HG02588 (cell line): ENCODE data around the gene PDZD7.
A peak's percentile ranks its signal among the peaks of the same experiment; 100 is the strongest.

Experiments used
- ATAC-seq: cut with Tn5 transposase; IDR thresholded peaks from one replicate; pipeline ENCODE4 v1.9.1; 2021; ENCODE audit warnings: mild to moderate bottlenecking, moderate library complexity; ENCODE audit not compliant: unreplicated experiment

PDZD7 gene

DNA sequence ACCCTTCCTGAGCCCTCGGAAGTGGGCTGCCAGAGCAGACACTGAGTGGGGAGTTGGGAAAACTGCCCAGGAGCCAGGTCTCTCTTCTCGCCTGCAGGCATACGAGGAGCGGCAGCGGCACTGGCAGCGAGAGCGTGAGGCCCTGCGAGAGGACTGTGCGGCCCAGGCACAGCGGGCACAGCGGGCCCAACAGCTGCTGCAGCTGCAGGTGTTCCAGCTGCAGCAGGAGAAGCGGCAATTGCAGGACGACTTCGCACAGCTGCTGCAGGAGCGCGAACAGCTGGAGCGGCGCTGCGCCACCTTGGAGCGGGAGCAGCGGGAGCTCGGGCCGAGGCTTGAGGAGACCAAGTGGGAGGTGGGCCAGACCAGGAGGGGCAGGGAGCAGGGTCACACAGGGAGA lies 25.6 kb downstream of the PDZD7 start:
- no peak for ATAC-seq

DNA sequence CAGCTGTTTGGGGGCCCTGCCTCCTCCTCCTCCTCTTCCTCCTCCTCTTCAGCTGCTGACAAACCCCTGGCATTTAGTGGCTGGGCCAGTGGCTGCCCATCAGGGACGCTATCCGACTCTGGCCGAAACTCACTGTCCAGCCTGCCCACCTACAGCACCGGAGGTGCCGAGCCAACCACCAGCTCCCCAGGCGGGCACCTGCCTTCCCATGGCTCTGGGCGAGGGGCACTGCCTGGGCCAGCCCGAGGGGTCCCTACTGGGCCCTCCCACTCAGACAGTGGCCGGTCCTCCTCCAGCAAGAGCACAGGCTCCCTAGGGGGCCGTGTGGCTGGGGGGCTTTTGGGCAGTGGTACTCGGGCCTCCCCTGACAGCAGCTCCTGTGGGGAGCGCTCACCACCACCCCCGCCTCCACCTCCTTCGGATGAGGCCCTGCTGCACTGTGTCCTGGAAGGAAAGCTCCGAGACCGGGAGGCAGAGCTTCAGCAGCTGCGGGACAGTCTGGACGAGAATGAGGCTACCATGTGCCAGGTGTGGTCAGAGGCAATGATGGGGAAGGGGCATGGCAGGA lies 27.2 kb downstream of the PDZD7 start:
- no peak for ATAC-seq

DNA sequence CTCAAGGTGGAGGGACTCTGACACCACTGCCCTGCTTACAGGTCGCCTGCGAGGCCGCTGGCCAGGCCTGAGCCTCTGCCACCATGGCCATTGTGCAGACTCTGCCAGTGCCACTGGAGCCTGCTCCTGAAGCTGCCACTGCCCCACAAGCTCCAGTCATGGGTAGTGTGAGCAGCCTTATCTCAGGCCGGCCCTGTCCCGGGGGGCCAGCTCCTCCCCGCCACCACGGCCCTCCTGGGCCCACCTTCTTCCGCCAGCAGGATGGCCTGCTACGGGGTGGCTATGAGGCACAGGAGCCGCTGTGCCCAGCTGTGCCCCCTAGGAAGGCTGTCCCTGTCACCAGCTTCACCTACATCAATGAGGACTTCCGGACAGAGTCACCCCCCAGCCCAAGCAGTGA lies 28.5 kb downstream of the PDZD7 start:
- ATAC-seq: no peak

DNA sequence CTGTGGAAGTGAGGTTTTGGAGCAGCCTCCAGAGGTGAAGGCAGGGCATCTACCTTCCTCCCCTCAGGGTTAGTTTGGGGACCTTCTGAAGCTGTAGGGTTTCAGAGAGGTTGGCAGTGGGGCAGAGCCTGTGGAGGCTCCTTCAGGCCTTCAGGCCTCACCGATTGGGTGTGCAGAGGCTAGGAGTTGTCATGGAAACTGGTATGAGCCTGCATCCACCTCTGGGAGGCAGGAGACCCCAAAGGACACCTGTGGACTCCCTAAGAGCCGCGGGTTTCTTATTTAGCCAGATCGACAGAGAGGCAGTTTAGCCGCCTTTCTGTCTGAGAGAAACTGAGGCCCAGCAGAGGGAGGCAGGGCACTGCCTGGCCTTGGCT lies 29.3 kb downstream of the PDZD7 start:
- no peak for ATAC-seq

DNA sequence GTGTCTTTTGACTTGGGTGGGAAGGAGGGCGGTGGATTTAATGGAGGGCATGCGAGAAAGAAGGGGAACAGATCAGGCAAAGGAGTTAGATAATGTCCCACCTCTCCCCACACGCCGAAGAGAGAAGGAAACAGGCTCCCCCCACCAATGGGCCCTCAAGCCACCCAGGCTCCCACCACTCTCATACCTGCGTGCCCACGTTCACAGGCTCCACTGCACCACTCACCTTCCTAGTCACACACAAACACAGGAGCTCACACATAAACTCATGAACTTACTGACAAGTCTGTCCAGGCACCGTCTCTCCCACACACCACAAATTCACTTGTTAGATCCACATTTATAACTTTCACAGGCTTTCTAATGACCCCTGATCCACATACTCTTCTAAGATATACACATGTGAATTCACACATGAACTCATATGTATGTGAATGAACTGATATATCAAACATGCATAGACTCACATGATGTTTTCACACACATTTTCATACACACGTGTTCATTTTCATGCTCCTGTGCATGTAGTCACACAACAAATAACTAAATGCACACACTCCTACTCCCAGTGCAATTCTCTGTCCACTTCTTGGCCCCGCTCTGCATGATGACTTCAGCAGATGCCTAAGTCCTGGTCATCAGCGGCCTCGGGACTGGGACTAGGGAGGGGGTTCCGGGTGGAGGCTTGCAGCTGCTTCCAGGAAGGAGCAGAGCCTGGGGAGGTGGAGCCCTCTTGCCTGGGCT lies 29.8 kb downstream of the PDZD7 start:
- no peak for ATAC-seq

DNA sequence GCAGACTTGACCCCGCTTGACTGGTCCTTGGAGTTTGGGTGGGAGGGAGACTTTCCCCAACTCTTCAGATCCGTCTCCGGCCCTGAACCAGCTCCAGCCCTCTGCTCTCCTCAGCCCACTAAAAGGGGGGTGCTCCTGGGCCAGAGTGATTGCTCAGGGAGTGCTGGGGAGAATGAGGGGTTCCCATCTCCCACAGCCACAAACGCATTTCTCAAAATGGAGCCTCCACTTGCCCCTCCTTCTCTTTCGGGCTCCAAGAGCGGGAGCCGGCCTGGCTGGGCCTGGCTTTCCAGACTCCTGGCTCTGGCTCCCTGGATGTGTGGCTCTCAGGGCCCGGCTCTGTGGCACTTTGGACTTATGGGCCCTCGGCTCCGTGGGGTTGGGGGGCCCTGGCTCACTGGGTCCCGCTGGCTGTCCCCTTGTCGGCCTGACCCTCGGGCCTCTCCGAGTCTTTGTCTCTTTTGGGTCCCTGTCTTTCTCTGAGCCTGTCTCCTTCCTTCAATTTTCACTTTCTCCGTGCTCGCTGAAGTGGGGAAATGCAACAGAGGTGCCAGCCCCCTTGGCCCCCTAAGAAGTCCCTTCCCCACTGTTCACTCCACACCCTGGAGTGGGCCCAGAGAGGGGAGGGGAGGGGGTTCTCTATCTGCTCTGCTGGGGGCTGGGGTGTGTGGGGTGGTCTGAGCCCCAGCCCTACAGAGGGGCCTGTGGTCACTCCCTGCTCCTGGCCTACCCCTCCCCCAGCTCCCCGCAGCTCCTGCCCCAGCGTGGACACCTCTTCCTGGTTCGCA lies 30.6 kb downstream of the PDZD7 start:
- ATAC-seq: no peak

DNA sequence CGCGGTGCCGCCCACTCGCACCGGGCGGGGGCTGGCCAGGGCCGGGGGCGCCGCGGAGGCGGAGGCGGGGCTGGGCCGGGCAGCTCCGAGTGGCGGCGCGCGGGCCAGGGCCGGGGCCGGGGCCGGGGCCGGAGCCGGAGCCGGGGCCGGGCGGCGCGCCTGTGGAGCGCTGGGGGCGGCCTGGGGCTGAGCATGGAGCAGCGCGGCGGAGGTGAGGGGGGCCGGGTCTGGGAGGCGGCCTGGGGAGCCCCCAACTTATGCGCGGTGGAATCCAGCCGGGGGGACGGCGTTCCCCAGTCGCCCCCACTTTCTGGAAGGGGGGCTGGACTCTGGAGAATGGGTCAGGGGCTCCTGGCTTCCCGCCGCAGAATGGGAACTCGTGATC lies 31.2 kb downstream of the PDZD7 start, which contains the start of gene LZTS2:
Gene LZTS2, plus strand, starts transcription at position 67 of the 385 bp plus-strand sequence. CDS start 2,731 bp downstream, outside the sequence.
- ATAC-seq: no peak

DNA sequence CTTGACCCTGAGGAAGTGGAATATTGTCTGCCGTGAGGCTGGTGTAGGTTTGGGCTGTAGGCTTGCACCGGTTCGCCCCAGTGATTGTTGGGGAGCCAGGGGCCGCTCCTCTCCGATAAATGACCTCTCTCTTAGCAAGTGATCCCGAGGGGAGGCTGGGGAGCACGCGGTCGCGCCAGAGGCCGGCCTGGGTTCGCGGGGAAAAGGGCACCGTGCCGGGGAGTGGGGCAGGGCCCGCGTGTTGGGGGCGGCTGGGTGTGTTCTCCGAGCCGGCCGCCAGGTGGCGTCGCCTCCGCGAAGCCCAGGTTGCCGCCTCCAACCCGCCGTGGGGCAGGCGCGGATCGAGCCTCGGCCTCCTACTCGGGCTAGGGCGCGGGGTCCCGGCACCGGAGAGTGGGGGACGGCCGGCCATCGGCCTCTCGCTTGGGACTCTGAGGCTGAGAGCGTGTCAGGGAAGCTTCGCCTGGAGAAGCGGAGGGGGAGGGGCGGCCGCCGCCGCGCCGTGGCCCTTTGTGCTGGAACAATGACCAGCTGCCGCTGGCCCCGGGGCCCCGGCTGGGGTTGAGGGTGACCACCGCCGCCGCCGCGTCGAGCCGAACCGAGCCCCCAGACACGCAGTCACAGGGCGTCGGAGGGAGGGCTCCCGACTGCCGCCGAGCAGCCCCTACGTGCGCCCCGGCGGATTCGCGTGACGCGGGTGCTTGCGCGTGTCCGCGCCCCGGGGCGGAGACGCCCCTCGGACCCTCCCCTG lies 31.8 kb downstream of the PDZD7 start:
- peak; percentile 47 for ATAC-seq

DNA sequence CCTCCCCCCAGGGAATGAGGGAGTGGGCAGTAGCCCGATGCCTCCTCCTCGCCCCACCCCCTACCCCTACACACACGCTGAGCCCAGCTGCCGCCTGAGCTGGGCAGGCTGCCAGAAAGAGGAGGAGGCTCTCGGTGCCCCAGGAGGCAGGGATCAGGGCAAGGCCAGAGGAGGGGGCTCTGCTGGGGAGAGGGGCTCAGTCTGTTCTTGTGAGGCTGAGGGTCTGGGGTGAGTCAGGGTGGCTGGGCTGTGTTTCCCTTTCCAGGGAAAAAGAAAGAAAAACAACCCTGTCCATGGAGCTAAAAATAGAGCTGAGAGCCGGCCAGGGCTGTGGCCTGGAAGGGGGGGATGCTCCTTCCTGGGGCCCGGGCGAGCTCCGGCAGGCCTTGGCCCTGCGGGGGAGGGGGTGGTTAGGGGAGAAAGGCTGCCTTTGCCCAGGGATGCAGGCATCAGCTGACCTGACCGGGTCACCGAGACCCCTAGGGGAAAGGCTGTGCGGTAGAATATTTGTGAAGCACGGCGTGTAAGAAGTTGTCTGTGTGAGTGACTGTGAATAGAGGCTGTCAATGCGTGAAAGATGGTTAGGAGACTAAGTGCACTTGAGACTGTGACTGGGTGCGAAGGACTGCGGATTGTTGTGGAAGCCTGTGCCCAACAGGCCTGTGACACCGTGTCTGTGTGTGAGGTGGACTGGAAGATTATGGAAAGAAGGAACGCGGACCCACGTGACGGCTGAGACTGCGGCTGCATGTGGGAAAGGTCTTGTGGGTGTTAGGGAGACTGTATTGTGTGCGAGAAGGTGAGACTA lies 32.5 kb downstream of the PDZD7 start:
- ATAC-seq: peak; percentile 26

DNA sequence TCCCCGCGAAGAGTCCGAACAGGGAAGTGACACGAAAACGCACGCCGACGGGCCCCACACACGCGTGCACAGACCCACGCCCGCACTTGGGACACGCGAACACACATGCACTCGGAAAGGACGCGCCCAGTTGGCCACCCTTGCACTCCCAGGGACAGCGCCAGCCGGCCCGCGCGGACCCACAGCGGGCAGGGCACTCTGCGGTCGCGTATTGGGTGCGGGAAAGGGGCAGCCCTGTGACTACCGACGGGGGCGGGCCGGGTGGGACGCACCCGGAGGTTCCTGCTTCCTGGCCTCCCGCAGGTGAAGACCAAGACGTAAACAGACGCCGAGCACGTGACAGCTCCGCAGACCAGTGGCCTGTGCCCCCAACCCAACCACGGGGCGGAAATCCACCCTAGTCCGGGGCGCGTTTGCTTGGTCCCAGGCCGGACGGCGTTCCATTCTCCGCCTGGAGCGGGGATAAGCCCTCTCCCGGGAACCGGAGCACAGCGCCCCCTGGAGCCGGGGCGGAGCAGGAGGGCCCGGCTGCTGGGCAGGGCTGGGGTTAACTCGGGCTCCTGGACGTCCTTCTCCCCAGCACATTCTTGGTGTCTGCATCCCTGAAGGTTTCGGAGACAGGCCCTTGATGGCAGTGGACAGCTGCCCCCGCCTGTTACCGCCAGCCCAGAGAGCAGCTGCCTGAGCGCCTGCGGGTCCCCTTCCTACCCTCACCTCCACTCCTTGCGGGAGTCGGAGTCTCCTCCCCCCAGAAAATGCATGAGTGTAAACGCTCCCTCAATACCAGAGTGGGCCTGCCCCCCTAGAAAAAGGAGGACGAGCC lies 33.4 kb downstream of the PDZD7 start:
- peak; percentile 31 for ATAC-seq

DNA sequence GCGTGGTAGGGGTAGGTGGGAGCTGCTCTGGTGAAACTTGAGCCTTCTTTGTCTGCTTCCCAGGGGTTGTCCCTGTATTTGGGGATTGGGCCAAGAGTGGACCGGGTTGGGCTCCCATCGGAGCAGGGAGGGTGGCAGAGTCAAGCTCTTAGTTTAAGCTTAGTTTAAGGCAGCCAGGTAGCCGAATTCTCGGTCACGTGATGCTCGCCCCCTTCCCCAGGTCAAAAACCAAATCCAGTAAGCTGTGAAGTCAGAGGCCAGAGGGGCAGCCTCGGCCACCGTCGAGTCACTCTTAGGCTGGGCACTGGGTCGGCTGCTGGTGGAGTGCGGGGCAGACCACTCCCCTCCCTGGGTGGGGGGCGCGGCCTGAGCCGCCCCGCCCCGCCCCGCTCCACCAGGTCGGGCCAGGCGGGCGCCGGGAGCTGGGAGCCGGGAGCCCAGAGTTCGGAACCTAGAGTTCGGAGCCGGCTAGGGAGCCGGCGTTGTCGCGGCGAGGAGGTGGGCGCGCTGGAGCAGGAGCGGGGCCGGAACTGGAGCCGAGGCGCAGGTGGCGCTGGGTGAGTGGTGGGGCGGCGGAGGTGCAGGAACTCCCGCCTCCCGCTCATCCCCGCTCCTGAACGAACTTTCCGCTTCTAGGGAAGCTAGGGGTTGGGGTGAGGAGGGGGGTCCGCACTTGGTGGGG lies 34.1 kb downstream of the PDZD7 start:
- no peak for ATAC-seq

DNA sequence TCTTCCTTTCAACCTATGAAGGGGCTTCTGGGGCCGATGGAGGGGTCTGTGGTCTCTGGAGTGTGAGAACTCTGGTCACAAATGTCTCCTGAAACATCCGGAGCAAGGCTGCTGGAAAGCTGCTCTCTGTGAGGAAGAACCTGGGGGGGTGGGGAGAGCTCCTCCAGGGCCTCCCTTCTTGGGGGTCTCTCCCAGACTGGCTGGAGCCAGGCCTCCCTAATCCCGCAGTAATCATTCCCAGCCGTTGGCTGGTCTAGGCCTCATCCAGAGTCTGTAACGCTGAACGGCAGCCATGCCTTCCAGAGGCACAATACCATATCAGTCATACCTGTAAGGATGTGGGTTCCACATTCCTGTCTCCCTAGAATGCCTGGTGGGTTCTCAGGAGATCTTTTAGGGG lies 35.7 kb downstream of the PDZD7 start:
- no peak for ATAC-seq

DNA sequence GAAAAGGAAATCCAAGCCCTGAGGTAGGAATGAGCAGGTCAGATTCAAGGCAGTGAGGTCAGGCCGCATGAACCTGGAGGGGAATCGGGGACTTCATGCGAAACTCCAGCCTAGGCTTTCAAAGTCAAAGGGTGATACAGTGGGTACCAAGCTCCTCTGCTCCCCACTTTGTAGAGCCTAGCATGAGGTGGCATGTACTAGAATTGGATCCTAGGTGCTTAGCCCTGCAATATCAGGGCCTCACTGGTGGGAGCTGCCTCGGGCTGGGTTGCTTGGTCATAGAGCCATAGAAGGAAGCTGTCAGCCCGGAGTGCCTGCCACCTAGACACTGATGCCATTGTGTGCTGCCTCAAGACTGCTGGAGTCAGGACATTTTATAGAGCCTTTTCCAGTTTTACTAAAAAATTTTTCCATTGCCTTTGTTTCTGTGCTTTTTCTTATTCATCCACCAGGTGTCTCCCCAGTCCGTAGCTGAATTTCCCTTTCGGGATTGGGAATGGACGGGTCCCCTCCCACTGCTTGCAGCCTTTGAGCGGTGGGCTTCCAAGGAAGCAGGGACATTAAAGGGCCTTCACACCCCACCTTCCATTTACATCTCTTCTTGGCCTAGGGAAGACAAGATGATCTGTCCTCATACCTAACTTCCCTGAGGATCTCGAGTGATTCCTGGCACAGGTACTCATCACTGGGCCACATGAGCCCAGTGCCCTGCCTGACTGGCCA lies 36.8 kb downstream of the PDZD7 start:
- no peak for ATAC-seq

DNA sequence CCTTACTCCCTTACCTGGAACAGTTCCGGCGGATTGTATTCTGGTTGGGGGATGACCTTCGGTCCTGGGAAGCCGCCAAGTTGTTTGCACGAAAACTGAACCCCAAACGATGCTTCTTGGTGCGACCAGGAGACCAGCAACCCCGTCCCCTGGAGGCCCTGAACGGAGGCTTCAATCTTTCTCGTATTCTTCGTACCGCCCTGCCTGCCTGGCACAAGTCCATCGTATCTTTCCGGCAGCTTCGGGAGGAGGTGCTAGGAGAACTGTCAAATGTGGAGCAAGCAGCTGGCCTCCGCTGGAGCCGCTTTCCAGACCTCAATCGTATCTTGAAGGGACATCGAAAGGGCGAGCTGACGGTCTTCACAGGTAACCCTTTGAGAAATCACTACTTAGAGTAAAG lies 41.8 kb downstream of the PDZD7 start:
- no peak for ATAC-seq

DNA sequence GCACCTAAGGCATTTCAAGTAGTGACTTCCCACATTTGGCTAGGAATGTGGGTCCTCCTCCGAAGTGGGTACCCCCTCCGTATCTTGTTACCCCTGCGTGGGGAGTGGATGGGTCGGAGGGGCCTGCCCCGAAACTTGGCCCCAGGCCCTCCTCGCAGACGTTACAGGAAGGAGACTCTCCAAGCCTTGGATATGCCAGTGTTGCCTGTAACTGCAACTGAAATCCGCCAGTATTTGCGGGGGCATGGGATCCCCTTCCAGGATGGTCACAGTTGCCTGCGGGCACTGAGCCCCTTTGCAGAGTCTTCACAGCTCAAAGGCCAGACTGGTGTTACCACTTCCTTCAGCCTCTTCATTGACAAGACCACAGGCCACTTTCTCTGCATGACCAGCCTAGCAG lies 42.8 kb downstream of the PDZD7 start:
- no peak for ATAC-seq

DNA sequence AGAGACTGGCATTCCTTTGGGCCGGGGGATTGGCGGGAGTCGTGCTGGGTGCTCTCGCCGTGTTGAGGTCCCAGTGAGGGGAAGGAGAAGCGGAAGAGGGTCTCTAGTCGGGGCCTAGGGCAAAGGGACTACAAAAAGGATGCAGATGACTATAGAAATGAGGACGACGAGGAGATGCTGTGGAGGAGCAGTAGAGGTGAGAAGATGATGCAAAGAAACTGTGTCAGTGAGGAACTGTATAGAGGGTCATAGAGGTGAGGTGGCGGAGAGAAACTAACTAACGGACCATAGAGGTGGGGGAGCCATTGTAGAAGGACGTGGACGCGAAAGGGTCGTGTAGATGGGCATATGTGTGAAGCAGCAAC lies 43.3 kb downstream of the PDZD7 start:
- no peak for ATAC-seq

DNA sequence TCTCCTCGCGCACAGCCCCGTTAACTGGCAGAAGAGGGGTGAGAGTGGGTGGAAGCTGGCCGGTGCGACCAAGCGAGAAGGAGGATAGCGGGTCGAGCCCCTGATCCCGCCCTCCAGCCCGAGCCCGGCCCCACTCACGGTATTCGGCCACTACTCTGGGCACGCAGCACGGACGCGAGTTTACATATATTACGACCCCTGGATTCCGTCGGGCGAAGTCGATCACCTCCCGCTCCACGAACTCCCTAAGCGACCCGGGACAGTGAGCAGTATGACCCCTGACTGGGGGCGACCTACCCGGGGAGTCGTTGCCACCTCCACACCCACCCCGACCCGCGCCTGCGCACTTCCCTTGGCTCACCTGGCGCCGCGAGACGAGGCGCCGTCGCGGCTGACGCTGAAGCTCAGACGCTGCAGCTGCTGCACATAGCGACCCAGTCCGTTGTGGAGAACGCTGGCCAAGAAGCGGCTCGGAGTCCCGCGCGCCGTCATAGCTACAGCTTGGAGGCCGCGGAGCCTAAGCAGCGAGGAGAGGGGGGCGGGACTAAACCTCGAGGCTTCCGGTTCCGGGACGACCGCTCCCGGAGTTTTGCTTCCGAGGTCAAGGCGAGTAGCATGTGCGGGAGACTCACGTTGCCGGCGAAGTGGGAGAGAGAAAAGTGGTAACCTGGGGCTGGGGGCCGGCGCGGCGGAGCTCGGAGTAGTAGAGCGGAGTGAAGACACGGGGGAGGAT lies 43.8 kb downstream of the PDZD7 start, which contains the start of the genes MRPL43 and TWNK:
Gene MRPL43, minus strand, starts transcription at position 546 of the 733 bp plus-strand sequence. Its CDS starts 54 bp downstream, at position 492.
Gene TWNK, plus strand, starts transcription at position 592 of the 733 bp plus-strand sequence. CDS start 668 bp downstream, outside the sequence.
- ATAC-seq: peak; percentile 74

DNA sequence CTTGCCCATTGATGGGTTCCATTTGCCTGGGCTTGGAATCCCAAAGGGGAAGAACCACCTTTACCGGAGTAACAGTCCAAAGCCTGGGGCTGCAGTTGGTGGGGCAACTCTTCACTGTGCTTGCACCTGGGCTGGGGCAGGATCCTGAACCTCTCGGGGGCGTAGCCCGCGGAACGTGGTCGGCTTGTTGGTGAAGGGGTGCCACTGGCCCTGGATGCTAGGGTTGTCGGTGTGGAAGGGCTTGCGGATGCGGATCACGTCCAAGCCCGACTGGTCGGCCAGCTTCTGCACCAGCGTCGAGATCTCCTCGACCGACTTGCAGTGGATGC lies 44.3 kb downstream of the PDZD7 start:
- no peak for ATAC-seq
